GM23248 (cell line): ENCODE measurements around the gene VRK3. TPM values are rescaled to one million over a fixed set of nuclear protein-coding genes. Genes with fewer than 3 reads are reported as not detected.

Experiments used
- DNase-seq: peaks from one replicate; pipeline ENCODE4 v3.0.0-alpha.2; 2015
- H2AFZ ChIP-seq: fragments of 200-600 bp; sonication (generic); 2 replicates; pipeline ENCODE4 v1.6.1; 2016; ENCODE audit warnings: antibody characterized with exemption
- H3F3A ChIP-seq: fragments of 200-600 bp; sonication (generic); 2 replicates; pipeline ENCODE4 v1.6.1; 2016; ENCODE audit warnings: mild to moderate bottlenecking, antibody characterized with exemption, mixed run types; ENCODE audit not compliant: insufficient read depth
- H3K27ac ChIP-seq: fragments of 200-600 bp; sonication (generic); 2 replicates; pipeline ENCODE4 v1.5.1; 2016; ENCODE audit warnings: mild to moderate bottlenecking
- H3K27me3 ChIP-seq: fragments of 200-600 bp; sonication (generic); replicated peaks from 2 replicates; pipeline ENCODE4 v1.6.1; 2016; ENCODE audit warnings: mild to moderate bottlenecking; ENCODE audit not compliant: insufficient read depth
- H3K36me3 ChIP-seq: fragments of 200-600 bp; sonication (generic); 2 replicates; pipeline ENCODE4 v1.6.1; 2016; ENCODE audit warnings: low read depth, mild to moderate bottlenecking
- H3K4me1 ChIP-seq: fragments of 200-600 bp; sonication (generic); 2 replicates; pipeline ENCODE4 v1.6.1; 2016; ENCODE audit warnings: mild to moderate bottlenecking; ENCODE audit not compliant: insufficient read depth
- H3K4me2 ChIP-seq: fragments of 200-600 bp; sonication (generic); one replicate; pipeline ENCODE4 v1.6.1; 2016; ENCODE audit warnings: mild to moderate bottlenecking; ENCODE audit not compliant: unreplicated experiment
- H3K4me3 ChIP-seq: fragments of 200-600 bp; sonication (generic); 2 replicates; pipeline ENCODE4 v1.5.1; 2016; ENCODE audit warnings: mild to moderate bottlenecking
- H3K79me2 ChIP-seq: fragments of 200-600 bp; sonication (generic); 2 replicates; pipeline ENCODE4 v1.6.1; 2016; ENCODE audit warnings: mild to moderate bottlenecking; ENCODE audit not compliant: insufficient read depth
- H3K9ac ChIP-seq: fragments of 200-600 bp; sonication (generic); 2 replicates; pipeline ENCODE4 v1.6.1; 2016; ENCODE audit warnings: mild to moderate bottlenecking
- H3K9me2 ChIP-seq: fragments of 200-600 bp; sonication (generic); 2 replicates; pipeline ENCODE4 v1.6.1; 2016; ENCODE audit warnings: mixed run types, mild to moderate bottlenecking, moderate library complexity; ENCODE audit not compliant: insufficient read depth
- H3K9me3 ChIP-seq: fragments of 200-600 bp; sonication (generic); one replicate; pipeline ENCODE4 v1.6.1; 2017; ENCODE audit warnings: low read depth
- H4K20me1 ChIP-seq: fragments of 200-600 bp; sonication (generic); 2 replicates; pipeline ENCODE4 v1.6.0; 2016; ENCODE audit not compliant: insufficient read depth
- EZH2 ChIP-seq: fragments of 200-600 bp; sonication (generic); IDR thresholded peaks from 2 replicates; pipeline ENCODE4 v1.6.1; 2018; ENCODE audit warnings: antibody characterized with exemption, mild to moderate bottlenecking; ENCODE audit not compliant: insufficient read depth, poor library complexity, severe bottlenecking
- EZH2phosphoT487 ChIP-seq: fragments of 200-600 bp; sonication (generic); IDR thresholded peaks from 2 replicates; pipeline ENCODE4 v1.6.1; 2018; ENCODE audit warnings: antibody characterized with exemption, moderate library complexity, mild to moderate bottlenecking, low read depth; ENCODE audit not compliant: insufficient read depth
- WGBS, 2 experiments: methylation state at CpG; one replicate each; pipeline ENCODE4 v1.1.6; 2015 to 2017; ENCODE audit warnings: low lambda C conversion rate in 2 of 2, low coverage in 1 of 2; ENCODE audit errors: missing lambda C conversion rate in 2 of 2; 5-methylcytosine and 5-hydroxymethylcytosine counted together
- in situ Hi-C: fragments of 300-500 bp; cut with MboI; formaldehyde crosslinking; loops from 2 replicates; pipeline ENCODE4 v1.15.0; 2020
- polyA plus RNA-seq: library from polyadenylated mRNA; unstranded; fragments of >200 nt; fragmentation: Nextera tagmentation; extraction: Ambion mirVana; gene quantifications from 2 replicates; pipeline ENCODE4 v1.2.1, GENCODE V29; 2016
- total RNA-seq: library from RNA; depleted of rRNA; stranded (reverse); fragments of >200 nt; shearing (Covaris generic); gene quantifications from 2 replicates; pipeline ENCODE4 v1.2.3, GENCODE V29; 2014

The VRK3 gene
- total and polyA plus RNA-seq, 2 experiments from 2014 or later = 30.8 to 45.6 TPM

- Histone ChIP-seq H4K20me1 (no peaks in the 10 kb centered on the region; the same call in 1 of the 2 replicates), H3K36me3 (0 out of 2 replicates have a peak, but pooled peaks cover 4% of the 10 kb centered on the region), H3K79me2 (no peaks in the 10 kb centered on the region), H3K9me3 (no peaks in the 10 kb centered on the region), H3F3A (peaks cover 7% of the 10 kb centered on the region; the same call in 1 of the 2 replicates), H3K27ac (no peak overlapping the region), H3K4me1 (no peaks in the 10 kb centered on the region), H3K4me3 (no peak overlapping the region), H3K9ac (no peak overlapping the region), H3K4me2 (no peak overlapping the region), H3K27me3 (no peaks in the 10 kb centered on the region), H3K9me2 (no peaks in the 10 kb centered on the region), H2AFZ (no peak overlapping the region)
- DNase-seq = no peak
- 91 to 93% methylated on average over 10 of the region's 10 CpGs for WGBS, 2 experiments
- TF ChIP-seq EZH2phosphoT487 (no peak), EZH2 (no peak)
- in situ Hi-C loops = no loop called here
These were observed 38.8 kb downstream of the VRK3 start for GRCh38 chr19:49986354-49986753.

GRCh38 chr19:49985871-49986270 is 39.3 kb downstream of the VRK3 start:
- peaks cover 7% of the 10 kb centered on the region; the same call in 1 of the 2 replicates for H3F3A ChIP-seq
- no peaks in the 10 kb centered on the region for H3K27me3 ChIP-seq
- H3K79me2 ChIP-seq = no peaks in the 10 kb centered on the region
- no peak overlapping the region for H3K4me2 ChIP-seq
- in situ Hi-C loops = no loop called here
- H3K9me3 ChIP-seq = no peaks in the 10 kb centered on the region
- 0 out of 2 replicates have a peak, but pooled peaks cover 4% of the 10 kb centered on the region for H3K36me3 ChIP-seq
- no peak overlapping the region for H2AFZ ChIP-seq
- no peaks in the 10 kb centered on the region for H3K9me2 ChIP-seq
- no peak overlapping the region for H3K4me3 ChIP-seq
- no peaks in the 10 kb centered on the region for H3K4me1 ChIP-seq
- no peaks in the 10 kb centered on the region; the same call in 1 of the 2 replicates for H4K20me1 ChIP-seq
- TF ChIP-seq EZH2 (no peak), EZH2phosphoT487 (no peak)
- DNase-seq = no peak
- H3K27ac ChIP-seq = no peak overlapping the region
- WGBS, 2 experiments = 65 to 81% methylated on average over 3 of the region's 3 CpGs
- H3K9ac ChIP-seq = no peak overlapping the region

- 0 out of 2 replicates have a peak, but pooled peaks cover 4% of the 10 kb centered on the region for H3K36me3 ChIP-seq
- H2AFZ ChIP-seq = no peak overlapping the region
- no peaks in the 10 kb centered on the region for H3K27me3 ChIP-seq
- H3K79me2 ChIP-seq = no peaks in the 10 kb centered on the region
- peaks cover 7% of the 10 kb centered on the region; the same call in 1 of the 2 replicates for H3F3A ChIP-seq
- no peak overlapping the region for H3K27ac ChIP-seq
- no peaks in the 10 kb centered on the region for H3K9me3 ChIP-seq
- in situ Hi-C loops = no loop called here
- H3K4me2 ChIP-seq = no peak overlapping the region
- no peaks in the 10 kb centered on the region for H3K4me1 ChIP-seq
- H4K20me1 ChIP-seq = no peaks in the 10 kb centered on the region; the same call in 1 of the 2 replicates
- 85 to 88% methylated on average over 11 of the region's 11 CpGs for WGBS, 2 experiments
- H3K9me2 ChIP-seq = no peaks in the 10 kb centered on the region
- no peak overlapping the region for H3K9ac ChIP-seq
- DNase-seq = no peak
- TF ChIP-seq EZH2phosphoT487 (no peak), EZH2 (no peak)
- H3K4me3 ChIP-seq = no peak overlapping the region
These were observed 40.7 kb downstream of the VRK3 start for GRCh38 chr19:49984491-49984890.

GRCh38 chr19:49983645-49984229 is 41.4 kb downstream of the VRK3 start:
- WGBS, 2 experiments = 32 to 37% methylated on average over 10 of the region's 10 CpGs
- no peak overlapping the region for H2AFZ ChIP-seq
- H3K27ac ChIP-seq = no peak overlapping the region
- no peaks in the 10 kb centered on the region; the same call in 1 of the 2 replicates for H4K20me1 ChIP-seq
- in situ Hi-C loops = no loop called here
- DNase-seq = peak; percentile 55
- no peaks in the 10 kb centered on the region for H3K79me2 ChIP-seq
- H3K4me2 ChIP-seq = no peak overlapping the region
- no peaks in the 10 kb centered on the region for H3K4me1 ChIP-seq
- H3K9ac ChIP-seq = no peak overlapping the region
- H3K9me2 ChIP-seq = no peaks in the 10 kb centered on the region
- 0 out of 2 replicates have a peak, but pooled peaks cover 4% of the 10 kb centered on the region for H3K36me3 ChIP-seq
- H3K4me3 ChIP-seq = no peak overlapping the region
- H3K9me3 ChIP-seq = no peaks in the 10 kb centered on the region
- H3F3A ChIP-seq = peaks cover 6% of the 10 kb centered on the region; the same call in 1 of the 2 replicates
- no peak for TF ChIP-seq EZH2phosphoT487
- no peak for TF ChIP-seq EZH2
- no peaks in the 10 kb centered on the region for H3K27me3 ChIP-seq
